ENCODE measurements around the gene IL10RA.

- TF ChIP-seq CTCF (IDR thresholded peaks at IDR 0.05) (no peak), POLR2AphosphoS5 (IDR thresholded peaks at IDR 0.05) (no peak)
Measured at GRCh38 chr11:117995472-117995871, 9.3 kb downstream of the IL10RA start.
